HL-60 (cell line): ENCODE measurements around the gene EEA1.

Experiments used
- CTCF ChIP-seq: IDR thresholded peaks from one replicate; pipeline ENCODE4 v1.5.1; 2011; ENCODE audit warnings: low read length, control low read depth, inconsistent platforms; ENCODE audit not compliant: insufficient read depth
- GABPA ChIP-seq: IDR thresholded peaks from 2 replicates; pipeline ENCODE4 v1.6.1; 2012; ENCODE audit warnings: low read depth
- SPI1 ChIP-seq: IDR thresholded peaks from 2 replicates; pipeline ENCODE4 v1.6.1; 2012; ENCODE audit warnings: low read depth, mild to moderate bottlenecking, borderline replicate concordance

- TF ChIP-seq SPI1 = no peak
- no peak for TF ChIP-seq CTCF
- no peak for TF ChIP-seq GABPA
Observed at GRCh38 chr12:92740411-92740810, 188.7 kb downstream of the EEA1 start.
